SH-SY5Y (cell line): ENCODE measurements around the gene CELF1.

Experiments
- GATA2 ChIP-seq: IDR thresholded peaks from 2 replicates; pipeline ENCODE4 v1.6.1; 2011; ENCODE audit warnings: mild to moderate bottlenecking, low read depth, low read length
- GATA3 ChIP-seq: IDR thresholded peaks from 2 replicates; pipeline ENCODE4 v1.6.1; 2011; ENCODE audit warnings: low read depth, mild to moderate bottlenecking, low read length, moderate library complexity

Gene CELF1

DNA sequence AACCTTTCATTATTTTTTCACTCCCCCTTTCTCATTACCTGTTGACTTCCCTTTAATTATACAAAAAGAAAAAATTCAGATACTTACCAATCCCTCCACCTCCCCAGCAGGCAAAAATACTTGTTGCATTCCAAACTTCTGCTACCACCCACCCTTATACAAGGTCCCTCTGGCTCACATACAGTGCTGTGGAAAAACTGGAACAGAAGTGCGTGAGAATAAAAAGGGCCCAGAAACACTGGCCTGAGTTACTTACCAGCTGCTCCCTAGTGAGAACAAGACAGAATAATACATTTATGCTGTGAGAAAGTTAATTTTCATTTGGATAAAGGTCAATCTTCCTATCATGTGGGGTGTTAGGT is 57.1 kb downstream of the CELF1 start:
- TF ChIP-seq GATA2 (no peak), GATA3 (no peak)

DNA sequence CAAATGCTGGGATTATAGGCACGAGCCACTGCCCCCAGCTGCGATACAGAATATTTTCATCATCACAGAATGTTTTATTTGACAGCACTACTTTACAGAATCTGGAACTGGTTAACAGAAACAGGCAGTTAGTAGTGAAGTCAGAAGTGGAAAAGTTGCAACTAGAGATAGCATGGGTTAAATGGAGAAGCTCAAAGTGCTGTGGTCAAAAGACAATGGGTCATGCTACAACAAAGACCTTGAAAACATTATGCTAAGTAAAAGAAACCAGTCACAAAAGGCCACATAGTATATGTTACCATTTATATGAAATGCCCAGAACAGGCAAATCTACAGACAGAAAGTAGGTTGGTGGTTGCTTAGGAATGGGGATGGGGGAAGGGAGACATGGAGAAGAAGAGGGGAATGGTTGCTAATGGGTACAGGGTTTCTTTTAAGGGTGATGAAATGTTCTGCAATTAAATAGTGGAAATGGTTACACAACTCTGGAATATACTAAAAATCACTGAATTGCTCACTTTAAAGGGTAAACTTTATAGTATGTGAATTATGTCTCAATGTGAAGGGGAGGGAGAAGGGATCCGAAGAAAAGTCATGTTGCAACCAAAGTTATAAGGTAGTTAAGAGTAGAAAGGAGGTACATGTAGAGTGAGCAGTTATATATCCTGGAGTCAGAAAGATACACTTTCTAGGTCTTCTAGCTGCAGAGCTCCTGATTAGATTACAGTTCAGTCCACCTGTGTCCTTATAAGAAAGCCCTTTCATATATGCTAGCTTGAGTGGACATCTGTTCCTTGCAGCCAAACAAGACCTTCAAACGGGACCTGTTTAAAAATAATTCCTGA is 57.7 kb downstream of the CELF1 start:
- no peak for TF ChIP-seq GATA3
- no peak for TF ChIP-seq GATA2

DNA sequence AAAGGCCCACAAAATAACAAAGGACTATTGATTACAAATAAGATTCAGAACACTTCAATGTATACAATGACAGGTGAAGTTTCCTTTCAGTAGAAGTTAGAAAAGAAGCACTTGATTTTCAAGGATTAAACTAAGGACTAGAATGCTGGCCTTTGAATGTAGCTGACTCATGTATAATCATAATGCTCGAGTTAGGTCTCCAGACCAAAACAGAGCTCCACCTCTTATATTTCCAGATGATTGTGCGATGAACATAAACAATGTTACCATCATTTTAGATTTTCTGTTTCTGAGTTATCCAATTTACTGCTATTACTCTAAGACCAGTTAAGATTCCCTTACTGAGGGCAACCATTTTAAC is 63.6 kb downstream of the CELF1 start:
- TF ChIP-seq GATA2: no peak
- no peak for TF ChIP-seq GATA3

DNA sequence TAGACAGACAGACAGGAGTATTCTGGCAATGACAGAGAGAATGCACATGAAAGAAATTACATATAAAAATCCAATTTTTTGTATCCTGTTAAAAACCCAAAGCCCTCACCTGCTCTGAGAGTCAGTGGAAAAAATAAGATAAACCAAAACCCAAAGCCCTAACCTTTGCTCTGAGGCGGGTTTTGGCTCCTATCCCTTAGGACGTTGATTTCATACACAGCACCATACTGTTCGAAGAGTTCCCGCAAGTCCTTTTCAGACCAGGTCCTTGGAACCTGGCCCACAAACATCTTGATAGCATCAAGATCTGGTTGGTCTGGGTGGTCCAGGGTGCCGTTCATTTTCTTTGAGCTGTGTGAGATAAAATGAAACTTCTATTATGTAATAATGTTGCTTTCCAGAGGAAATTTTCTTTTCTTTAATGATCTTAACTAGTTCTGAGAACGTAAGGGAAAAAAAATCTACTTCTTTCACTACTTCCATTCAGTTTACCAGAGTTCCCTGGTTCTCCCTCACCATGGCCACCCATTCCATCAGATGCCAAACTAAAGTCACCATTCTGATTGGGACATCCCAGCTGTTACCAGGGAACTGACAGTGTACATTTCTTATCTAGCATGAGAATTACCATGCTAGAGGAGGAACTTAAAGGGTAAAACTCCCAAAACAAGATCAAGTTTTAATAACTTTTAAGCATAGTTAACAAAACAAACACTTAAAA is 64.1 kb downstream of the CELF1 start:
- TF ChIP-seq GATA2 (no peak), GATA3 (no peak)

DNA sequence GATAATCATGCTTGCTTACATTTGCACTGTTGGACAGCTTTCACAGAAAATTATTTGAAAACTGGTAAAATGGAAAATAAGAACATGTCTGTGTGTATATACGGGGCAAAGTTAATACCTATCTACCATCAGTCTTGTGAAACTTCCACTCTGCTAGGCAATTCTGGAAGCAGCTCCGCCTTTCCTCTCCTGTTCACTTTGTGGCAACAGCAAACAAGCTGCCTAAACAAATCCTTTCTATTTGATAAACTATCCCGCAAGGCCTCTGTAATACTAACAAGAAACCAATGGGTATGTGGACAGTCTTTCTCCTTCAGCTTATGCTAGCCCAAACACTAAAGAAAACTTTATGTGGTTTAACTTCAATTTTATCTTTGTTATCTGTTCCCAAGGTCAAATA is 64.8 kb downstream of the CELF1 start:
- TF ChIP-seq GATA3 (no peak), GATA2 (no peak)

DNA sequence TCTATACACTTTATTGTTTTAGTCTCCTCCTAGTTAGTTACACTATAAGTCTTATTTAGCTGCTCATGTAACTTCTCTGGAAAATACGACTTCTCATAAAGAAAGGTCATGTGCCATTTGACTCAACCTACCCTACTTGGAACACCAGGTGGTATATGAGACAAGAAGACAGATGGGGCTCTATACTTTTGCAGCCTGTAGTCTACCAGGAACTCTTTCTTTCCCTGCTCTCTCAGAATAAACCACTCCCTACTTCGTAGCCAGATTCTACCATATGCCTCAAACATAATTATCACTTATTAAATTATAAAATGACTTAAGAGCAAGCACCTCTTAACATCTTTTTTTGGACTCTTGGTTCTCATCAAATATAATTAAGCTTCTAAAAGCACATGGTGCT is 65.5 kb downstream of the CELF1 start:
- no peak for TF ChIP-seq GATA3
- TF ChIP-seq GATA2: no peak

DNA sequence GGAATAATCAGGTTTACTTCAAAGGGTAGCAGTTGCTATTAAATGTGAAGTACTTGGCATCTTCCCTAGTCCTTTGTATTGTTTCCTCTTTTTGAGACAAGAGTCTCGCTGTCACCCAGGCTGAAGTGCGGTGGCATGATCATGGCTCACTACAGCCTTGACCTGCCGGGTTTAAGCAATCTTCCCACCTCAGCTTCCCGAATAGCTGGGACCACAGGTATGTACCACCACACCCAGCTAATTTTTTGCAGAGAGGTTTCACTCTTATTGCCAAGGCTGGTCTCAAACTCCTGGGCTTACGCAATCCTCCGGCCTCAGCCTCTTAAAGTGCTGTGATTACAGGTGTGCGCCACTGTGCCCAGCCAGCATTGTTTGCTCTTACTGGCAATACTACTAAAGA is 67.8 kb downstream of the CELF1 start:
- no peak for TF ChIP-seq GATA3
- no peak for TF ChIP-seq GATA2

DNA sequence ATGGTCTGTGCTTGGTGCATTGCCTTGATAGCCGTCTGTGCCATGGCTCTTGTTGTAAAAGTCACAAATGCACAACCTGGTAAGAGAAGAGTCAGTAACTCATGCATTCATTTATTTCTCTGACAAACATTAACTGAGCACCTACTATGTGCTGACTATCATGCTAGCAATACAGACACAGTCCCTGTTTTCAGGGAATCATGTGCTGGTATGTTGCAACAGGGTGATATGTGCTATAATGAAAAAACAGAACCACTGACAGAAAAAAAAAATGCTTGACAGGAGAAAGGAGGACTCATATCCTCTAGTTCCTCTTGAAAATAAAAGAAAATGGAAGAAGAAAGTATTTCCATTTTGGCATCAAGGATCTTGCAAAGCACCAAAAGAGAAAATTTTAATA is 69.5 kb downstream of the CELF1 start:
- TF ChIP-seq GATA2 (no peak), GATA3 (no peak)

DNA sequence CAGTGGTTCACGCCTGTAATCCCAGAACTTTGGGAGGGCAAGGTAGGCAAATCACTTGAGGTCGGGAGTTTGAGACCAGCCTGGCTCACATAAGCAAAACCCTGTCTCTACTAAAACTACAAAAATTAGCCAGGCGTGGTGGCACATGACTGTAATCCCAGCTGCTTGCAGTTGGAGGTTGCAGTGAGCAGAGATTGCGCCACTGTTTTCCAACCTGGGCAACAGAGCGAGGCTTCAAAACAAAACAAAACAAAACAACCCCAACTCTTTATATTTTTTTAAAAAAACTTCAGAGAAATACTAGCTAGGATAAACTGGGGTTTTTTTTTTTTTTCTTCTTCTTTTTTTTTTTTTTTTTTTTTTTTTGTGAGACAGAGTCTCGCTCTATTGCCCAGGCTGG is 72.2 kb downstream of the CELF1 start:
- no peak for TF ChIP-seq GATA3
- no peak for TF ChIP-seq GATA2

DNA sequence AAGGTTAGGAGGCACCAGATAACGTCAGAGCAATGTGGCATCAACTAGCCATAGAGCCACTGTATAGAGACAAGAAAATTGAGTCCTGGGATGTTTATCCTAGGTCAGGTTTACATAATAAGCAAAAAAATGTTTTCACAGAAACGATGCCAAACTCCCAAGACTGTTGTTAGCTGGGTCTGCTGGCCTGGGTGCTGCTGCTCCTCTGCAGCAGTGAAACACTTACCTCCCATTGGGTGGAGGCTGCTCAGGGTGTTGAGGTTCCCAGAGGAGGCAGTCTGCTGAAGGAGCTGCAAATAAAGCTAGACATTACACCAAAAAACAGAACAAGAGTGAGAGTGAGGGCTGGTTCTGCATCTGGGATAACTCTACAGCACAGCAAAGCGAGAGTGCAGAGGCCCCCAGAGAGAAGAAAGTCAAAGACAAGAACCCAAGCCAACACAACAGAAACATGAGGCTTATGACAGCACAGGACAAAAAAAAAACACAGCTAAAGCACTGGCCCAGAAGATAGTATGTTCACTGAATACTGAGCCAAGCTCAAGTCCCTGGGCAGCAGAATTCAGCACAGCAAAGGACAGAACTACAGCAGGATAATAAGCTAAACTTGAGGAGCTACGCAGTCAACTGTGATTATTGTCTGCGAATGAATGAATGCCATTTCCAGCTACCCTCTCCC is 74.1 kb downstream of the CELF1 start:
- no peak for TF ChIP-seq GATA3
- no peak for TF ChIP-seq GATA2

DNA sequence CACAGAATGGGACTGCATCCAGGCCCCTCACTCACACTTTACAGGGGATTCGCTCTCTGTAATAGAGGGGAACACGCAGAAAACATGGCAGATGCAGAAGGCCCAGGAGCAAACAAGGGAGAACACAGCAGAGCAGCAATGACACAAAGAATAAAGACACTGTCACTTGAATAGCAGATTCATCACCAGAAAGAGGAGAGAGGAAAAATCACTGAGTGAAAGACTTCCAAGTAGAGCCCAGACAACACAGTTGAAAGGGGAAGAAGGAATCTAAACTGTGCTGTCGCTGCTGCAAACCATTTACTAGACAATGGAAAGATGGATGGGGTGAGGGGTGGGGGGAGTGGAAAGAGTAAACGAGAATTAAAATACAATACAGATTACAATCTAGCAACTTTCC is 75.2 kb downstream of the CELF1 start:
- no peak for TF ChIP-seq GATA3
- TF ChIP-seq GATA2: no peak

DNA sequence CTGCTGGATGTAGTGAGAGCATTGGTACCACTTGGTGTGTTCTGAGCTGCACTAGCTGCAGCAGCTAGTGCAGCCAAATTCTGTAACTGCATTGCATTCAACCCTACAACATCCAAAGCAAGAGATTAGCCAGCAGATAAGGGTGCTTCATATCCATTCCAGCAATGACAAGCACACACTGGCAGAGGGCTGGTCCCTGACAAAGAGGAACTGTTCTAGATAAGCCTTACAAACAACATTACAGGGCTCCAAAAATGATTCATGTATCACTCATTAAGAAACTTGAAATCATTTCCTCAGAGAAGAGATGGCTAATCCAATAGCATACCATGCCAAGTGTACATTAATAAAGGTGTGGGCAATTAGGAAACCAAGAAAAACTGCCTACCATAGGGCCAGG is 75.6 kb downstream of the CELF1 start:
- TF ChIP-seq GATA3 (no peak), GATA2 (peak; percentile 83)

DNA sequence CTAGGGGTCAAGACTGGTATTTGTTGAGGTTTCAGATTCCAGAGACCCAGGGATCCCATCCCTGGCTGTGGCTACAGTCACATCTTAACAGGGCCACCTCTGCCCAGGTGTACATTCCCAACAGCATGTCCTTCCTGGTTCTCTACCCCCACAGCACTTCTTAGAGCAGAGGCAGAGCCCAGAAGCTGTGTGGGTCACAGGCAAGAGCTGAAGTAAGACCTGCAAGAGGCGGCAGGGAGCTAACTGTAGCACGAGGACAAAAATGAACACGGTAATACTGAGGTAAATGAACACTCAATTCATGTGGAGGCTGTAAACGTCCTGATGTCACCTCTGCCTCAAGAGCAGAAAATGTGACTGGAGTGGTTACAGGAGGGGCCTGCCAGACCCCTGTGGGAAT is 82.3 kb downstream of the CELF1 start:
- TF ChIP-seq GATA3 (no peak), GATA2 (no peak)

DNA sequence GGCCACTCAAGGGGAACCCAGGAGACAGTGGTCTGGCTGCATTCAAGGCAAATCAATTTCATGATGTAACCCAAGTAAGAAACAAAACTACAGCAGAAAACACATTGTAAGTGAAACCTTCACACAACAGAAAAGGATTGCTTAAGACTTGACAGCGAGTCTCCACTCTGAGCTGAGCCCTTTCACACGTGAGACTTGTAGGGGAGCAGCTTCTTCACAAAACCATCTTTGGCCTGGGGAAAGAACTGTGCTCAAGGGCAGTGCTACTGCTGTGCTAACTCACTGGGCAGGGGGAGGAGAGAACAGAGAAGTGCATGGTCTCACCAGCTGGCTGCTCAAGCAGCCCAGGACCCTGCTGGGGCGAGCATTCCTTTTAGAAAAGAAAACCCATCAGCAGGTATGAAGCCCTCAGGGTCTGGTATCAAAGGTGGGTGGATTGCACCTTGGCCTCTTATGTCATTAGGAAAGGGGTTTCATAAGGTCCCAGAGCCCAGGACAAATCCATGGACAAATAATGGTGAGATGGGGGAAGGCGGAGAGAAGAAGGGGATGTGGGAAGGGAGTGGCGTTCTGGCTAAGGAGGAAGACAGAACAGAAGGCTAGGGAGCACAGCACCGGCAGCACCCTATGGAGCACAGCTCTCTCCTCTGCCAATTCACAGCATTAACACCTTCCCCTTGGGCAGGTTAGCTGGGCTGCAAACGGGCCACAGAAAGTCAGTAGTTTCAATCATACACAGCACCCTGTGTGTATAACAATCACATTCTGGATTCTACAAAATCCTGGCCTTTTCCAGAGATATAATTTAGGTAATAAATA is 83.4 kb downstream of the CELF1 start:
- TF ChIP-seq GATA3 (no peak), GATA2 (no peak)
